ENCODE measurements around the gene ZNF440. TPM values are rescaled to one million over a fixed set of nuclear protein-coding genes. Genes with fewer than 3 reads are reported as not detected.

ZNF440 gene
- polyA plus RNA-seq, 1 of the 3 experiments (the other 2 are of a cell fraction), result 2.0 TPM

- peaks cover 0 to 6% of the 10 kb centered on the region in 2 experiments for H3K36me3 ChIP-seq (replicated peaks in 1 of 2; ENCODE audit: control insufficient read depth in 1 of 2, insufficient read depth in 2 of 2, low read length in 1 of 2)
- ChIA-PET CTCF (no interaction called here), POLR2A (no interaction called here)
- no peak overlapping the region for H3K27ac ChIP-seq (ENCODE audit: low read depth in 2 of 2, low read length in 1 of 2)
- H3K79me2 ChIP-seq (ENCODE audit: insufficient read depth), result peaks cover 10% of the 10 kb centered on the region; the same call in 1 of the 2 replicates
- no peak overlapping the region for H3K4me2 ChIP-seq
- H3K4me3 ChIP-seq (ENCODE audit: low read depth in 2 of 2, low read length in 1 of 2), result no peak overlapping the region
- H3K9me3 ChIP-seq, result no peaks in the 10 kb centered on the region
- H3K27me3 ChIP-seq (ENCODE audit: insufficient read depth), result no peaks in the 10 kb centered on the region
- DNase-seq, result no peak
- no peaks in the 10 kb centered on the region for H3K9me2 ChIP-seq
- 52% methylated on average over 3 of the region's 3 CpGs for WGBS (ENCODE audit: low lambda C conversion rate)
- H4K20me1 ChIP-seq (ENCODE audit: insufficient read depth), result no peaks in the 10 kb centered on the region
- no peak overlapping the region for H2AFZ ChIP-seq (ENCODE audit: low read depth)
- H3F3A ChIP-seq (replicated peaks; ENCODE audit: insufficient read depth), result no peaks in the 10 kb centered on the region
- H3K9ac ChIP-seq, result no peak overlapping the region
- peaks cover 0 to under 1% of the 10 kb centered on the region in 2 experiments; a peak in 1 of 4 replicates for H3K4me1 ChIP-seq (ENCODE audit: control insufficient read depth in 1 of 2, insufficient read depth in 2 of 2, low read depth in 1 of 2, low read length in 1 of 2)
- no peak for TF ChIP-seq EZH2phosphoT487 (IDR thresholded peaks at IDR 0.05; ENCODE audit: borderline replicate concordance, low read depth)
- TF ChIP-seq TEAD4 (IDR thresholded peaks at IDR 0.05; ENCODE audit: borderline replicate concordance, insufficient read depth), result no peak
- no peak for TF ChIP-seq GABPA (IDR thresholded peaks at IDR 0.05; ENCODE audit: low read depth)
- TF ChIP-seq MXI1 (IDR thresholded peaks at IDR 0.05; ENCODE audit: low read depth, low read length), result no peak
- no peak for TF ChIP-seq FOSL2 (IDR thresholded peaks at IDR 0.05; ENCODE audit: borderline replicate concordance, low read depth)
- no peak for TF ChIP-seq RFX5 (IDR thresholded peaks at IDR 0.05; ENCODE audit: low read length)
- TF ChIP-seq, protein P1, sequence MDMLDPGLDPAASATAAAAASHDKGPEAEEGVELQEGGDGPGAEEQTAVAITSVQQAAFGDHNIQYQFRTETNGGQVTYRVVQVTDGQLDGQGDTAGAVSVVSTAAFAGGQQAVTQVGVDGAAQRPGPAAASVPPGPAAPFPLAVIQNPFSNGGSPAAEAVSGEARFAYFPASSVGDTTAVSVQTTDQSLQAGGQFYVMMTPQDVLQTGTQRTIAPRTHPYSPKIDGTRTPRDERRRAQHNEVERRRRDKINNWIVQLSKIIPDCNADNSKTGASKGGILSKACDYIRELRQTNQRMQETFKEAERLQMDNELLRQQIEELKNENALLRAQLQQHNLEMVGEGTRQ (IDR thresholded peaks at IDR 0.05; ENCODE audit: borderline replicate concordance, low read depth, low read length), result no peak
- TF ChIP-seq MAX (IDR thresholded peaks at IDR 0.05; ENCODE audit: low read depth), result no peak
- no peak for TF ChIP-seq FOXM1 (IDR thresholded peaks at IDR 0.05; ENCODE audit: low read depth)
- no peak for TF ChIP-seq MEF2A (IDR thresholded peaks at IDR 0.05; ENCODE audit: borderline replicate concordance, low read depth)
- TF ChIP-seq TCF12 (IDR thresholded peaks at IDR 0.05), result no peak
- TF ChIP-seq YY1 (IDR thresholded peaks at IDR 0.05; ENCODE audit: low read depth), result no peak
- no peak for TF ChIP-seq SIN3A (IDR thresholded peaks at IDR 0.05; ENCODE audit: borderline replicate concordance, low read depth, low read length)
- no peak for TF ChIP-seq RCOR1 (IDR thresholded peaks at IDR 0.05; ENCODE audit: low read length)
- no peak for TF ChIP-seq RAD21 (IDR thresholded peaks at IDR 0.05; ENCODE audit: low read length)
- TF ChIP-seq, protein P2, sequence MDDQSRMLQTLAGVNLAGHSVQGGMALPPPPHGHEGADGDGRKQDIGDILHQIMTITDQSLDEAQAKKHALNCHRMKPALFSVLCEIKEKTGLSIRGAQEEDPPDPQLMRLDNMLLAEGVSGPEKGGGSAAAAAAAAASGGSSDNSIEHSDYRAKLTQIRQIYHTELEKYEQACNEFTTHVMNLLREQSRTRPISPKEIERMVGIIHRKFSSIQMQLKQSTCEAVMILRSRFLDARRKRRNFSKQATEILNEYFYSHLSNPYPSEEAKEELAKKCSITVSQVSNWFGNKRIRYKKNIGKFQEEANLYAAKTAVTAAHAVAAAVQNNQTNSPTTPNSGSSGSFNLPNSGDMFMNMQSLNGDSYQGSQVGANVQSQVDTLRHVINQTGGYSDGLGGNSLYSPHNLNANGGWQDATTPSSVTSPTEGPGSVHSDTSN (IDR thresholded peaks at IDR 0.05), result no peak
- TF ChIP-seq, protein P3, sequence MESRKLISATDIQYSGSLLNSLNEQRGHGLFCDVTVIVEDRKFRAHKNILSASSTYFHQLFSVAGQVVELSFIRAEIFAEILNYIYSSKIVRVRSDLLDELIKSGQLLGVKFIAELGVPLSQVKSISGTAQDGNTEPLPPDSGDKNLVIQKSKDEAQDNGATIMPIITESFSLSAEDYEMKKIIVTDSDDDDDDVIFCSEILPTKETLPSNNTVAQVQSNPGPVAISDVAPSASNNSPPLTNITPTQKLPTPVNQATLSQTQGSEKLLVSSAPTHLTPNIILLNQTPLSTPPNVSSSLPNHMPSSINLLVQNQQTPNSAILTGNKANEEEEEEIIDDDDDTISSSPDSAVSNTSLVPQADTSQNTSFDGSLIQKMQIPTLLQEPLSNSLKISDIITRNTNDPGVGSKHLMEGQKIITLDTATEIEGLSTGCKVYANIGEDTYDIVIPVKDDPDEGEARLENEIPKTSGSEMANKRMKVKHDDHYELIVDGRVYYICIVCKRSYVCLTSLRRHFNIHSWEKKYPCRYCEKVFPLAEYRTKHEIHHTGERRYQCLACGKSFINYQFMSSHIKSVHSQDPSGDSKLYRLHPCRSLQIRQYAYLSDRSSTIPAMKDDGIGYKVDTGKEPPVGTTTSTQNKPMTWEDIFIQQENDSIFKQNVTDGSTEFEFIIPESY (IDR thresholded peaks at IDR 0.05; ENCODE audit: borderline replicate concordance, low read depth), result no peak
These were observed 39.3 kb downstream of the ZNF440 start for GRCh38 chr19:11853358-11853757.

All from SK-N-SH (cell line).